Cardiac muscle cell (in vitro differentiated cells and primary cell): Measurements from ENCODE around the gene PCDH10. TPM values are rescaled to one million over a fixed set of nuclear protein-coding genes. Genes with fewer than 3 reads are reported as not detected.

ENCODE experiments used
- DNase-seq, 2 donors: peaks; one replicate each; pipeline versions ENCODE4 v3.0.0 to v3.0.0-alpha.2; 2010 to 2017; ENCODE audit warnings: low read depth in 1 of 2, low spot score in 1 of 2
- H3K27ac ChIP-seq: fragments of 200-600 bp; sonication (generic); 2 replicates; pipeline ENCODE4 v1.5.1; 2016
- H3K27me3 ChIP-seq: fragments of 200-600 bp; sonication (generic); 2 replicates; pipeline ENCODE4 v1.6.0; 2016; ENCODE audit warnings: control low read depth
- H3K36me3 ChIP-seq: fragments of 200-600 bp; sonication (generic); 2 replicates; pipeline ENCODE4 v1.5.1; 2016; ENCODE audit warnings: control low read depth
- H3K4me1 ChIP-seq: fragments of 200-600 bp; sonication (generic); 2 replicates; pipeline ENCODE4 v1.8.1; 2017; ENCODE audit warnings: low read depth, mild to moderate bottlenecking, mixed run types
- H3K4me3 ChIP-seq: fragments of 200-600 bp; sonication (generic); 2 replicates; pipeline ENCODE4 v1.5.1; 2016; ENCODE audit warnings: mild to moderate bottlenecking
- H3K9me3 ChIP-seq: fragments of 200-600 bp; sonication (generic); 2 replicates; pipeline ENCODE4 v1.5.1; 2017; ENCODE audit warnings: low read depth, mild to moderate bottlenecking, control low read depth
- CTCF ChIP-seq: IDR thresholded peaks from 2 replicates; pipeline ENCODE4 v1.5.1; 2012; ENCODE audit warnings: low read depth, mild to moderate bottlenecking, low read length
- polyA plus RNA-seq: library from polyadenylated mRNA; unstranded; fragments of >200 nt; fragmentation: Nextera tagmentation; extraction: Ambion mirVana; gene quantifications from 2 replicates; pipeline ENCODE4 v1.2.1, GENCODE V29; 2016
- total RNA-seq: library from RNA; depleted of rRNA; stranded (reverse); fragments of >200 nt; gene quantifications from 2 replicates; pipeline ENCODE4 v1.2.3, GENCODE V29; 2016

The PCDH10 gene
- total and polyA plus RNA-seq, 2 experiments from 2014 or later = 0.57 to 3.0 TPM

- Histone ChIP-seq H3K36me3 (no peaks in the 10 kb centered on the region), H3K4me1 (peaks cover 3% of the 10 kb centered on the region), H3K27ac (no peak overlapping the region), H3K9me3 (no peaks in the 10 kb centered on the region), H3K4me3 (no peak overlapping the region), H3K27me3 (no peaks in the 10 kb centered on the region)
- no peak for DNase-seq
- TF ChIP-seq CTCF = no peak
Observed at GRCh38 chr4:133127500-133127899, 21.6 kb upstream of the PCDH10 start.

- no peak for TF ChIP-seq CTCF
- H3K4me1 ChIP-seq = peaks cover 3% of the 10 kb centered on the region
- no peak overlapping the region for H3K4me3 ChIP-seq
- no peak overlapping the region for H3K27ac ChIP-seq
- no peaks in the 10 kb centered on the region for H3K9me3 ChIP-seq
- no peak for DNase-seq
- no peaks in the 10 kb centered on the region for H3K27me3 ChIP-seq
- H3K36me3 ChIP-seq = no peaks in the 10 kb centered on the region
Observed at GRCh38 chr4:133129237-133129636, 19.9 kb upstream of the PCDH10 start.

- DNase-seq = peak in 1 of 2 donors; percentile 61
- no peak overlapping the region for H3K27ac ChIP-seq
- no peak for TF ChIP-seq CTCF
Observed at GRCh38 chr4:133130171-133130570, 18.9 kb upstream of the PCDH10 start.

GRCh38 chr4:133131829-133132460 lies 17.1 kb upstream of the PCDH10 start:
- Histone ChIP-seq H3K9me3 (no peaks in the 10 kb centered on the region), H3K36me3 (no peaks in the 10 kb centered on the region), H3K27me3 (no peaks in the 10 kb centered on the region), H3K4me3 (no peak overlapping the region), H3K4me1 (peaks cover 3% of the 10 kb centered on the region), H3K27ac (no peak overlapping the region)
- TF ChIP-seq CTCF = no peak
- DNase-seq = peak in 1 of 2 donors; percentile 14

More at GRCh38 chr4:133130171-133130570, 18.9 kb upstream of the PCDH10 start:
- H3K4me3 ChIP-seq = no peak overlapping the region
- H3K36me3 ChIP-seq = no peaks in the 10 kb centered on the region
- peaks cover 3% of the 10 kb centered on the region for H3K4me1 ChIP-seq
- no peaks in the 10 kb centered on the region for H3K9me3 ChIP-seq
- H3K27me3 ChIP-seq = no peaks in the 10 kb centered on the region

GRCh38 chr4:133136833-133137232 lies 12.3 kb upstream of the PCDH10 start:
- H3K36me3 ChIP-seq = no peaks in the 10 kb centered on the region
- H3K4me3 ChIP-seq = no peak overlapping the region
- no peak for TF ChIP-seq CTCF
- H3K27ac ChIP-seq = no peak overlapping the region
- H3K9me3 ChIP-seq = no peaks in the 10 kb centered on the region
- no peaks in the 10 kb centered on the region for H3K4me1 ChIP-seq
- no peak for DNase-seq
- no peaks in the 10 kb centered on the region for H3K27me3 ChIP-seq
